Activated T-helper 1 cell treated with anti-CD3 and anti-CD28 coated beads, Interleukin-2, amount 50 U/mL, for 16 hours (primary cell): ENCODE measurements around the gene ELK3.
A peak's percentile ranks its signal among the peaks of the same experiment; 100 is the strongest.

Source experiments
- DNase-seq, 2 donors: peaks; one replicate each; pipeline ENCODE4 v3.0.0-alpha.2; 2020; ENCODE audit warnings: low read depth in 1 of 2, low spot score in 1 of 2

The ELK3 gene

DNA sequence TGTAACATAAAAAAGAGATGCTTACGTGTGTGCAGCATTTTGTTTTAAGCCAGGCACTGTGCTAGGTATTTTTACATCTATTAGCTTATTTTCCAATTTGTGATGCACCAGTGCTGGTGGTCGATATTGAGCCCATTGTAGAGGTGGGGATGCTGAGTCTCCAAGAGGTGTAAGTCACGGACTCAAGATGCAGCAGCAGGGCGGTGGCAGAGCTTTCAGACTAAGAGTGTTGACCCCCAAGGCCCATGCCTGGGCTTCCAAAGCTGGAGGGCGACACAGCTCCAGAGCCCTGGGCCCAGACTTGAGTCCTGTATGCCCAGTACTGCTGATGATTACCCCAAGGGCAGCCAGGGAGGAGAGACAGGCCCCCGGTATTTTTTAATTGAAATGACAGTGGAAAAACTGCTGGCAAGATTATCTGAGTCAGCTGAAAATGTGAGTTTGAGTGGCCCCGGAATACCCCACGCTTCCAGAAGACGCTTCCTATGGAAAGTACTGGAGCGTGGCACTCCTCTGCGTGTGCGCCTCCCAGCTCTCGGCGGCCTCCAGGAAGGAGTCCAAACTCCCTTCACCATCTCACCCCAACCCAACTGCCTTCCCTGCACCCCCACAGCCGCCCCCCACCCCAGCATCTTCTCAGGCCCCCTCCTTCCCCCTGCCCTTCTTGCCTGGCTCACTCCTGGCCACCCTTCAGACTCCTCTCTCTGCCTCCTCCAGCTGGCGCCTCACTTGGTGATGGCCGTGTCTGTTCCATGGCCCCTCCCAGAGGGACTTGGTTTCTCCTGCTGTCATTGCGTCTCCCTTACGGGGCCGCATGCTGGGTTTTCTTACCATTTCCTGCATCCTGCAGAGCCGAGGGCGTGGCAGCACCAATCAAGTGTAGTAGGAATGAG is 40.7 kb downstream of the ELK3 start:
- no peak for DNase-seq

DNA sequence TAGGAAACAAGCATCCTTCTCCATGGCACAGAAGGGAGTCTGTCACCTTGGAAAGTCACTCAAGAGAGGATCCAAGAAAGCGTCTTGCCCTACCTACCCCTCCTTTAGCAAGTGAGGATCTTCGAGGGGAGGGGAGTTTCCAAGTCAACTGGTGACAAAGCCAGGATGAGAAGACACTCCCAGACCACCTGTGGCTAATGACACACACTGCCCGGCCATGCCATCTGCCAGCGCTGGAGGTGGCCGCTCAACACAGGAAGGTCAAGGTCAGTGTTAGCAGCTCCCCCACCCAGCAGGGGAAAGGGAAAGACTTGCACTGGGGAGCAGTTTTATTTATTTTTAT is 41.3 kb downstream of the ELK3 start:
- no peak for DNase-seq

GRCh38 chr12:96236221-96236822 is 42.1 kb downstream of the ELK3 start:
- DNase-seq: no peak

GRCh38 chr12:96237035-96237434 is 42.9 kb downstream of the ELK3 start:
- no peak for DNase-seq

- DNase-seq: peak; percentile 17 to 29
Observed at GRCh38 chr12:96237465-96238077, 43.4 kb downstream of the ELK3 start.

GRCh38 chr12:96238336-96239047 is 44.3 kb downstream of the ELK3 start:
- no peak for DNase-seq

GRCh38 chr12:96239711-96240635 is 45.8 kb downstream of the ELK3 start:
- DNase-seq: no peak

DNA sequence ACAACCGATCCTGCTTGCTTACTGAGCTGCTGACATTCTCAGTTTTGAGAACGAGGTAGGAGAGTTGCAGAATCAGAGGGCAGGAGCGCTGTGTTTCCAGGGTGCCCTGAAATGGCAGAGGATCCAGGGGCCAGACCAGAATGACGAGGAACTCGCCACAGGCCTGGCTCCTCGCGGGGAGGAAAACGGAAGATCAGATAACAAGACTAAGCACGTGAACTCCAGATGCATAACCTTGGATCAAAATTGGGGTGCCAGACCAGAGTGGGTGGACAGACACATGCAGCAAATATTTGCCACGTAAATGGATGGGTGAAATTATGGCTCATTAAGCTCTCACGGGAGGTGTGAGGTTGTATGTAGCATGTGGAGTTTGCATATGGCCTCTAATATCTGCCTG is 46.5 kb downstream of the ELK3 start:
- DNase-seq: no peak

- no peak for DNase-seq
Observed at GRCh38 chr12:96241431-96241830, 47.3 kb downstream of the ELK3 start.

DNA sequence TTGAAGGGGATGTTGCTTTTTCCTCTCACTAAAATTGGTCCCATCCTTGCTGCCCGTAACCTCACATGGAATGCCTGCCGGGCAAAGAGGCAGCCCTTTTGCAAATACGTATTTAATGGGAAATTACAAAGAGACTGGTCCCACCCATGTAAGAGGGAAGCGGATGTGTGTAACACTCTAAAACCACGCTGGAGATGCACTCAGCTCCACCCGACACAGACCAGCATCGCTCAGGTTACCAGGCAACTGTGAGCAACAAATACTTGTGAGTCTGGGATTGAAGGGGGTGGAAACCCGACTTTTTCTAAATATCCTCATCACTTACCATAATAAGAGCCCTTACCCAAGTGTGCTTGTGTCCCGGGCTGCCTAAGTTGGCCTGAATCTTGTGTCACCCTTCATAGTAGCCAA is 47.7 kb downstream of the ELK3 start:
- peak; percentile 21 to 60 for DNase-seq

DNA sequence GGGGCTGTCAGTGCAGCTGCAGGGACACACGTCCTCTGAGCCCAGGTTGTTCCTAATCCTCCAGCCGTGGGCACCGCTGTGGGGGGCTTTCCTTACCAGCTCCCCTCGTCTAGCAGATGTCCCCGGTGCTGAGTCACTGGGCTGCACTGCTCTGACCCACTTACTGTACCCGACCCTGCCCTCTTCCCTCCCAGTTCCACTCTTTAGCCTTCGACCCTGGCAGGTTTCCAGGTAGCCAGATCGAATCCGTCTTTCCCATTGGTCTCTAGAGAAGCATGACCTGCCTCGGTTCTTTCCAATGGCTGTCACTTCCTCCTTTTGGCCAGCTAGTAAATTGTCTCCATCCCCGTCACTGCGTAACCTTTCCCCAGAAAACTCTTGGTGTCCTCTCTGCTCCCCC is 48.4 kb downstream of the ELK3 start:
- no peak for DNase-seq

- DNase-seq: no peak
Observed at GRCh38 chr12:96244826-96245225, 50.7 kb downstream of the ELK3 start.

- no peak for DNase-seq
Observed at GRCh38 chr12:96246926-96247505, 52.8 kb downstream of the ELK3 start.

DNA sequence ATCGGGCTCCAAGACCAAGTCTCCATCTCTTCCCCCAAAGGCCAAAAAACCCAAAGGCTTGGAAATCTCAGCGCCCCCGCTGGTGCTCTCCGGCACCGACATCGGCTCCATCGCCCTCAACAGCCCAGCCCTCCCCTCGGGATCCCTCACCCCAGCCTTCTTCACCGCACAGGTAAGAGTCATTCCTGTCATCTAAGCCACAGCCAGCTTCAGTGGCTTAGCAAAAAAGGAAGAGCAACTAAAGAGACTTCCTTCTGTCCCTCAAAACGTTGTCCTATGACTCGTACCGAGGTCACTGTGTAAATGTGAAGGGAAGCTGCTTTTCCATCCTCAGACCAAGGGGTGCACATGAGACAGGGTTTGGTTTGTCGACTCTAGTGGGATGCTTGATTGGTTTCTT is 53.4 kb downstream of the ELK3 start:
- DNase-seq: no peak

- no peak for DNase-seq
Observed at GRCh38 chr12:96248136-96248931, 54.2 kb downstream of the ELK3 start.

- no peak for DNase-seq
Observed at GRCh38 chr12:96249196-96250118, 55.3 kb downstream of the ELK3 start.

GRCh38 chr12:96250119-96250685 is 56.0 kb downstream of the ELK3 start:
- no peak for DNase-seq

DNA sequence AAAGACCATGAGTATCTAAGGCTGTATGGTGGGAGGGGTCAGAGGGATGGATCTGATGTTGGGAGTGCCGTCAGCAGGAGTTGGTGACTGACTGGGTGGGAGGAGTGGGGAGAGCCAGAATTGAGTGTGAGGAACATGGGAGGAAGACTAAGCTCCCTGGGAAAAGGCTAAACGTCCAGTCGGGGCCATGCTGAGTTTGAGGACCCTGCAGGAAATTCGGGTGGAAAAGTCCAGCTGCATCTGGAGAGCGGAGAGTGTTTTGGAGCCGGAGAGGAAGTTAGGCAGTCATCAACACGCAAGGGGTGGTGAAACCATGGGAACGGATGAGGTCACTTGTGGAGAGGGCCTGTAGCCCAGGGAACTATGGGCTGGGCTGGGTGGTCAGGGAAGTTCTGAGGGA is 60.9 kb downstream of the ELK3 start:
- DNase-seq: no peak
